ENCODE measurements around the gene AP4E1. TPM values are rescaled to one million over a fixed set of nuclear protein-coding genes. Genes with fewer than 3 reads are reported as not detected.
A peak's percentile ranks its signal among the peaks of the same experiment; 100 is the strongest.
"Not testable (repeated sequence)": the region's sequence is repeated elsewhere in the genome, so short reads cannot be mapped to it uniquely, and the experiment has no call there.

AP4E1 gene
- total and polyA plus RNA-seq, 5 experiments from 2014 or later = 3.6 to 18.1 (median 4.2) TPM

GRCh38 chr15:50925281-50925680 is 16.8 kb downstream of the AP4E1 start:
- Mint-ChIP-seq H3K9me3 (no peaks in the 10 kb centered on the region), H3K4me1 (peaks cover 3 to 14% (median 6%) of the 10 kb centered on the region in 4 donors), H3K4me3 (no peak overlapping the region), H3K36me3 (peaks cover 7 to 80% (median 22%) of the 10 kb centered on the region in 3 donors), H3K27me3 (no peaks in the 10 kb centered on the region), H3K27ac (no peak overlapping the region)
- ATAC-seq = no peak
- DNase-seq = no peak
- POLR2A ChIA-PET = interaction anchor here (0.5 to 0.7 kb wide), 2 partner anchors 21 to 549 kb away, joined by 3 to 5 read pairs; no protein-coding TSS in a partner anchor

GRCh38 chr15:50929062-50929461 is 20.6 kb downstream of the AP4E1 start:
- H3K4me1 Mint-ChIP-seq = peaks cover 0 to 3% (median under 1%) of the 10 kb centered on the region in 4 donors
- H3K36me3 Mint-ChIP-seq = peaks cover 18 to 78% (median 27%) of the 10 kb centered on the region in 3 donors
- POLR2A ChIA-PET = no interaction called here
- ATAC-seq (no peak), DNase-seq (no peak)
- H3K4me3 Mint-ChIP-seq = no peak overlapping the region
- H3K27me3 Mint-ChIP-seq = no peaks in the 10 kb centered on the region
- no peaks in the 10 kb centered on the region for H3K9me3 Mint-ChIP-seq
- H3K27ac Mint-ChIP-seq = no peak overlapping the region

- Mint-ChIP-seq H3K4me1 (peaks cover 0 to 3% (median 0%) of the 10 kb centered on the region in 4 donors), H3K36me3 (peaks cover 10 to 75% (median 29%) of the 10 kb centered on the region in 3 donors), H3K9me3 (no peaks in the 10 kb centered on the region), H3K27ac (no peak overlapping the region), H3K4me3 (no peak overlapping the region), H3K27me3 (no peaks in the 10 kb centered on the region)
- POLR2A ChIA-PET = no interaction called here
- DNase-seq (no peak), ATAC-seq (no peak)
These were observed 22.3 kb downstream of the AP4E1 start for GRCh38 chr15:50930792-50931191.

GRCh38 chr15:50933341-50933740 is 24.9 kb downstream of the AP4E1 start:
- peak overlapping the region in 1 of 10 donors; percentile 46 for H3K27ac Mint-ChIP-seq
- no peak overlapping the region for H3K4me3 Mint-ChIP-seq
- no peak for ATAC-seq
- no peak for DNase-seq
- H3K36me3 Mint-ChIP-seq = peaks cover 14 to 70% (median 25%) of the 10 kb centered on the region in 3 donors
- POLR2A ChIA-PET = no interaction called here
- peaks cover 0 to 3% (median 0%) of the 10 kb centered on the region in 4 donors for H3K4me1 Mint-ChIP-seq
- H3K9me3 Mint-ChIP-seq = no peaks in the 10 kb centered on the region
- no peaks in the 10 kb centered on the region for H3K27me3 Mint-ChIP-seq

GRCh38 chr15:50938525-50938924 is 30.0 kb downstream of the AP4E1 start:
- no peak overlapping the region for H3K27ac Mint-ChIP-seq

GRCh38 chr15:50939911-50940310 is 31.4 kb downstream of the AP4E1 start:
- no peak overlapping the region for H3K27ac Mint-ChIP-seq
- peaks cover 0 to 3% (median 0%) of the 10 kb centered on the region in 4 donors for H3K4me1 Mint-ChIP-seq
- H3K36me3 Mint-ChIP-seq = peaks cover 15 to 67% (median 35%) of the 10 kb centered on the region in 3 donors
- no peaks in the 10 kb centered on the region for H3K9me3 Mint-ChIP-seq
- ATAC-seq (no peak), DNase-seq (no peak)
- H3K4me3 Mint-ChIP-seq = no peak overlapping the region
- H3K27me3 Mint-ChIP-seq = no peaks in the 10 kb centered on the region
- POLR2A ChIA-PET = no interaction called here

More at GRCh38 chr15:50938525-50938924, 30.0 kb downstream of the AP4E1 start:
- Mint-ChIP-seq H3K4me3 (no peak overlapping the region), H3K9me3 (no peaks in the 10 kb centered on the region), H3K4me1 (no peaks in the 10 kb centered on the region), H3K36me3 (peaks cover 4 to 55% (median 23%) of the 10 kb centered on the region in 3 donors), H3K27me3 (no peaks in the 10 kb centered on the region)
- POLR2A ChIA-PET = no interaction called here
- ATAC-seq = no peak
- DNase-seq = no peak

- POLR2A ChIA-PET = no interaction called here
- Mint-ChIP-seq H3K36me3 (peaks cover 18 to 67% (median 35%) of the 10 kb centered on the region in 3 donors), H3K4me1 (peaks cover 0 to 3% (median 1%) of the 10 kb centered on the region in 4 donors), H3K27me3 (no peaks in the 10 kb centered on the region), H3K27ac (no peak overlapping the region), H3K9me3 (no peaks in the 10 kb centered on the region), H3K4me3 (no peak overlapping the region)
- ATAC-seq = no peak
- DNase-seq = no peak
These were observed 32.0 kb downstream of the AP4E1 start for GRCh38 chr15:50940506-50940905.

GRCh38 chr15:50943638-50944037 is 35.2 kb downstream of the AP4E1 start:
- H3K36me3 Mint-ChIP-seq = peaks cover 18 to 66% (median 43%) of the 10 kb centered on the region in 3 donors
- POLR2A ChIA-PET = no interaction called here
- H3K27ac Mint-ChIP-seq = no peak overlapping the region

GRCh38 chr15:50944672-50945071 is 36.2 kb downstream of the AP4E1 start:
- Mint-ChIP-seq H3K27me3 (no peaks in the 10 kb centered on the region), H3K9me3 (peaks cover 0 to 3% (median 0%) of the 10 kb centered on the region in 9 donors), H3K4me3 (no peak overlapping the region), H3K27ac (peak overlapping the region in 1 of 10 donors; percentile 64), H3K36me3 (peaks cover 21 to 74% (median 50%) of the 10 kb centered on the region in 3 donors), H3K4me1 (peaks cover 0 to 6% (median 1%) of the 10 kb centered on the region in 4 donors)
- ATAC-seq = no peak
- DNase-seq = no peak
- POLR2A ChIA-PET = no interaction called here

More at GRCh38 chr15:50943638-50944037, 35.2 kb downstream of the AP4E1 start:
- no peaks in the 10 kb centered on the region for H3K9me3 Mint-ChIP-seq
- H3K27me3 Mint-ChIP-seq = no peaks in the 10 kb centered on the region
- no peak overlapping the region for H3K4me3 Mint-ChIP-seq
- DNase-seq (no peak), ATAC-seq (no peak)
- H3K4me1 Mint-ChIP-seq = peaks cover 0 to 6% (median 1%) of the 10 kb centered on the region in 4 donors

- H3K4me1 Mint-ChIP-seq = peaks cover 0 to 6% (median 1%) of the 10 kb centered on the region in 4 donors
- H3K27ac Mint-ChIP-seq = no peak overlapping the region
- DNase-seq (no peak), ATAC-seq (no peak)
- POLR2A ChIA-PET = no interaction called here
- H3K36me3 Mint-ChIP-seq = peaks cover 29 to 79% (median 59%) of the 10 kb centered on the region in 3 donors
- peaks cover 0 to 3% (median 0%) of the 10 kb centered on the region in 9 donors for H3K9me3 Mint-ChIP-seq
- no peaks in the 10 kb centered on the region for H3K27me3 Mint-ChIP-seq
- no peak overlapping the region for H3K4me3 Mint-ChIP-seq
These were observed 37.2 kb downstream of the AP4E1 start for GRCh38 chr15:50945725-50946124.

GRCh38 chr15:50950745-50951144 is 42.3 kb downstream of the AP4E1 start:
- H3K4me1 Mint-ChIP-seq, POLR2A ChIA-PET: not testable (repeated sequence)

GRCh38 chr15:50953302-50953701 is 44.8 kb downstream of the AP4E1 start:
- H3K4me1 Mint-ChIP-seq = peaks cover 0 to 4% (median 1%) of the 10 kb centered on the region in 4 donors
- POLR2A ChIA-PET = no interaction called here
- ATAC-seq (no peak), DNase-seq (no peak)
- no peak overlapping the region for H3K27ac Mint-ChIP-seq
- peaks cover 53 to 93% (median 91%) of the 10 kb centered on the region in 3 donors for H3K36me3 Mint-ChIP-seq
- peaks cover 0 to 28% (median 14%) of the 10 kb centered on the region in 9 donors for H3K9me3 Mint-ChIP-seq
- no peak overlapping the region for H3K4me3 Mint-ChIP-seq
- H3K27me3 Mint-ChIP-seq = no peaks in the 10 kb centered on the region

More at GRCh38 chr15:50950745-50951144, 42.3 kb downstream of the AP4E1 start:
- DNase-seq, ATAC-seq, H3K27me3 Mint-ChIP-seq, H3K27ac Mint-ChIP-seq, H3K4me3 Mint-ChIP-seq: not testable (repeated sequence)
- H3K9me3 Mint-ChIP-seq = peaks cover 0 to 23% (median 10%) of the 10 kb centered on the region in 9 donors
- peaks cover 44 to 86% (median 75%) of the 10 kb centered on the region in 3 donors for H3K36me3 Mint-ChIP-seq

- ATAC-seq = not testable (repeated sequence)
- peaks cover 8 to 42% (median 22%) of the 10 kb centered on the region in 9 donors for H3K9me3 Mint-ChIP-seq
These were observed 46.4 kb downstream of the AP4E1 start for GRCh38 chr15:50954837-50955236.

GRCh38 chr15:50959717-50960116 is 51.2 kb downstream of the AP4E1 start:
- POLR2A ChIA-PET = no interaction called here
- ATAC-seq = no peak
- no peak overlapping the region for H3K4me3 Mint-ChIP-seq
- H3K4me1 Mint-ChIP-seq = peaks cover 0 to 3% (median under 1%) of the 10 kb centered on the region in 4 donors
- peaks cover 18 to 76% (median 58%) of the 10 kb centered on the region in 9 donors for H3K9me3 Mint-ChIP-seq
- H3K27me3 Mint-ChIP-seq = no peaks in the 10 kb centered on the region
- H3K27ac Mint-ChIP-seq = no peak overlapping the region
- DNase-seq = no peak
- H3K36me3 Mint-ChIP-seq = peaks cover 72 to 94% (median 83%) of the 10 kb centered on the region in 3 donors

More at GRCh38 chr15:50954837-50955236, 46.4 kb downstream of the AP4E1 start:
- peaks cover 64 to 97% (median 96%) of the 10 kb centered on the region in 3 donors for H3K36me3 Mint-ChIP-seq
- H3K4me1 Mint-ChIP-seq, H3K27ac Mint-ChIP-seq, H3K27me3 Mint-ChIP-seq, POLR2A ChIA-PET, H3K4me3 Mint-ChIP-seq, DNase-seq: not testable (repeated sequence)

Data from naive thymus-derived CD8-positive, alpha-beta T cell (primary cell).